Stimulated activated CD4-positive, alpha-beta T cell treated with anti-CD3 and anti-CD28 coated beads, Interleukin-1b, Interleukin-23, amount 100 ng/mL, for 24 hours (primary cell): ENCODE data around the gene RARRES1.

ENCODE experiments used
- DNase-seq, 4 experiments: peaks; one replicate each; pipeline ENCODE4 v3.0.0-alpha.2; 2020; ENCODE audit warnings: low read depth in 4 of 4, low spot score in 1 of 4

RARRES1 gene

GRCh38 chr3:158765518-158766205, 33.4 kb upstream of the RARRES1 start:
- no peak for DNase-seq

- DNase-seq = no peak
Observed at GRCh38 chr3:158763421-158763820, 31.2 kb upstream of the RARRES1 start.

DNA sequence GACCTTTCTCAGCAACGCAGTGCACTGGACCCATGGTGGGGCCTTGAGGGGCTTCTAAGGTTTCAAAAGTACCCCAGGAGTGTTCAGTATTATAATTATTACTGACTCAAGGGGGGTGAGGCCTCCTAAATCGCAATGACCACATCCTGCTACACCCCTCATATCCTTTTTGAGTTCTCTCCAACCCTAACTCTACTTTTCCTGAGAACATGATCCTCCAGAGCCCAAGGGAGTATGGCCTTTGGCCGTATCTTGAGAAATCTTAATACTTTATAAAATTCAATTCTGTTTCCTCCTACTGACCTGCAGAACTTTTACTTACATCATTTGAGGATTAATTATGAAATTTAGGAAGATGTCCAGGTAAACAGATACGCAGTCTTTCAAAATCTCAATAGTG, 30.4 kb upstream of the RARRES1 start:
- DNase-seq = no peak

GRCh38 chr3:158761350-158761749, 29.1 kb upstream of the RARRES1 start:
- DNase-seq = no peak

GRCh38 chr3:158755421-158755820, 23.2 kb upstream of the RARRES1 start:
- DNase-seq = no peak

DNA sequence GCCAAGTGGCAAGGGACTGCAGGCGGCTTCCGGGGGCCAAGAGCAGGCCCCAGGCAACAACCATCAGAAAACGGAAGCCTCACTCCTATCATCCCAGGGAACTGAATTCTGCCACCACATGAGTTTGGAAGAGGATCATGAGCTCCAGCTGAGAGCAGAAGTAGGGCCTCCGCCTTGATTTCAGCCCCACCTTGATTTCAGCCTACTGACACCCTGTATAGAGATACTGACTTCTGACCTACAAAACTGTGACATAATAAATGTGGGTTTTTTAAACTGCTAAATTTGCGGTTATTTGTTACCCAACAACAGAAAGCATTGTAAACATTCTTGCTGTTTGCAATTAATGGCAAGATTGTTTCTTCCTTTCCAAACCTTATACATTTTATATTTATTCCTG, 21.6 kb upstream of the RARRES1 start:
- DNase-seq = no peak

DNA sequence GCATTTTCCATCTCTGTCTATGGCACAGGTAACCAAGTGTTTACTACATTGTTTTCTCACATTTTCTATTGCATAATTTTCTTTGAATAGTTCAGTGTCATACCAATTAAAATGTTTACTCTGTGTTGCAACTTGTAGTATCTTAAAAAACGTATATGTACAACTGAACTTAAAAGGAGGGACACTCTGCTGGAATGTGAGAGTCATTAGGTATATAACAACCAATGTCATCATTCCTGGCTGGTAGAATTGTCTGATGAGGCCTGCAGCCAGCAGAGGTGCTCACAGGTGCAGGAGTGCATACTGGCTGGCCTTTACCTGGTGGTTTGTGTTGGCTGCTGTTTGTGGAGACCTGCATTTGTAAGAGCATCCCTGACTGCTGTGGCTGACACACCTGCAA, 19.1 kb upstream of the RARRES1 start:
- no peak for DNase-seq

DNA sequence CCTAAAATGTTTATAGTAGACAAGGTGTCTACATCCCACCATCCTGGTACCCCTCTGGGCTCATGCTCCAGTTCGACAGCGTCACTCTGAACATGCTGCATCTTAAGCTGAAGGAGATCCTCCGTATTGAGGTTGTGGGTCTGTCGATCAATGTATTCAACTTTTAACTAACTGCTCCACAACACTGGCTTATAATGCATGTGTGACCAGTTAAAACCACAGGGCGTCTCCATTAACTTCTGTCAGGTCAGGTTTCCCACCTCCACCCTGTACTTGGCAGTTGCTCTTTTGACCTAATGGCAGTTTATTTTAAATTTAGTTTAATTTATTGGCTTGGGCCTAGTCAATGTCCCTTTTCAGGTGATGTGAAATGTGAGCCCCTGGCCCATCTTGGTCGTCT, 17.8 kb upstream of the RARRES1 start:
- no peak for DNase-seq

DNA sequence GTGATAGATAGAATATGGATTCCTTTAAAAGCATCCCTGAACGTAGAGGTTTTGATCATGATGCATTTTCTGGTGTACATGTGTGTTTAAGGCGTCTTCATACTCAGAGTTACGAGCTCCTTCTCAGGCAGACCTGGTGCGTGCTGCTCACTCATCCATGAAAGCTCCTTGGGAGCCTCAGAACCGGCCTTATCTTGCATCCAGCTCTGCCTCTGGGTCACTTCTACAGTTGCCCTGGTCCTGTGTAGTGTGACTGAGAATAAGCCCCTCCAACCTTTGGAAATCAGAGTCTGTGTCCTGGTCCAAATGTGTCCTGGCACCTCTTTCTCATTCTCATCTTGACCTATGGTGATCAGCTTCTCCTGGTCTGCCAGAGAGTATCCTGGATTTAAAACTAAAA, 17.3 kb upstream of the RARRES1 start:
- DNase-seq = no peak

DNA sequence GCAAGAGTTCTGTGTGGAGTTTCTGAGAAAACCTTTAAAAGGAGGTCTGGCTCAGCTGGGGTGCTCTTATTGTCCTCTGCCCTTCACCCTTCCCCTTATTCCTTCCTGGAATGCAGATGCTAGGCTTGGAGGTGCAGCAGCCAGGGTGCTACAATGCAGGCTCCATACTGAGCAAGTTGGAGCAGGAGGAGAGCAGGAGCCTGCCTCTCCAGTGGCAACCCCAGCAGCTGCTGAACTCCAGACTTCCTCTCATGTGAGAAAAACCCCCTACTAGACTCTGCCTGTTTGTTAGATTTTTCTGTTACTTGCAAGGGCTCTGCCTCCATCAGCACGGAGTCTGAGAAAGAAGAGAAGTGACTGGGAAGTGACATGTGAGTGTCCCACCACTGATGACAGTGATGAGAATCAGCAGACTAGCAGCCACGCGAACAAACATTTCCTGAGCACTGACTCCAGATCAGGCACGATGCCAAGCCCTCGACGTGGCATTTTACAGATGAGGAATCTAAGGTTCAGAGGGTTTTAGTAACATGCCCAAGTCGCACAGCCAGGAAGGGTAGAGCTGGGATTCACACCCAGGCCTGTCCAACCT, 16.1 kb upstream of the RARRES1 start:
- DNase-seq = no peak

DNA sequence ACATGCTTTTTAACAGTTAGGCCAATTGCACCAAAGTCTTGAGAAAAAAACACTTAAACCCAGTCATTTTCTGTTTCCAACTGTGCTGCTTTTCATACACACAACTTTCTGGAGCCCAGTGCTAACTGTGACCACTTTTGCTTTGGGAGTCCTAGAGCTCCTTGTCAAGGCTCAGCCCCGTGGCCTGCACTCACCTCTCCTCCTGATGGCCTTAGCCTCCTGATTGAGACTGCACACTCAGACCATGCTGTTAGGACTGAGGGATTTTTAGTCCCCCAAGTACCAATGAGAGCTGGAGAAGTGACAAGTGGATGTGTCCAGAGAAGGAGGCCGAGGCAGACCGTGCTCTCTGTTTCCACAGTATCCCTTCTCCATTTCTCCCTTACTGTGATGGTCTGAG, 15.2 kb upstream of the RARRES1 start:
- DNase-seq = no peak

DNA sequence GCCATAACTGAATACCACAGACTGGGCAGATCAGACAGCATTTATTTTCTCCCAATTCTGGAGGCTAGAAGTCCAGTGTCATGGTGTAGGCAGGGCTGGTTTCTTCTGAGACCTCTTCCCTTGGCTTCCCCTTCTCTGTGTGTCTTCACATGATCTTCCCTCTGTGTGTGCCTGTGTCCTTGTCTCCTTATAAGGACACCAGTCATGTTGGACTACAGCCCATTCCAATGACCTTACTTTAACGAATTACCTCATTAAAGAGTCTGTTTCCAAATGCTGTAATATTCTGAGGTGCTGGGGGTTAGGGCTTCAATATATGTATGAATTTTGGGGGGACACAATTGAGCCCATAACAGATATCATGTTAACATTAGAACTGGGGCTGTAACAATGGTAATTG, 13.3 kb upstream of the RARRES1 start:
- DNase-seq = no peak

DNA sequence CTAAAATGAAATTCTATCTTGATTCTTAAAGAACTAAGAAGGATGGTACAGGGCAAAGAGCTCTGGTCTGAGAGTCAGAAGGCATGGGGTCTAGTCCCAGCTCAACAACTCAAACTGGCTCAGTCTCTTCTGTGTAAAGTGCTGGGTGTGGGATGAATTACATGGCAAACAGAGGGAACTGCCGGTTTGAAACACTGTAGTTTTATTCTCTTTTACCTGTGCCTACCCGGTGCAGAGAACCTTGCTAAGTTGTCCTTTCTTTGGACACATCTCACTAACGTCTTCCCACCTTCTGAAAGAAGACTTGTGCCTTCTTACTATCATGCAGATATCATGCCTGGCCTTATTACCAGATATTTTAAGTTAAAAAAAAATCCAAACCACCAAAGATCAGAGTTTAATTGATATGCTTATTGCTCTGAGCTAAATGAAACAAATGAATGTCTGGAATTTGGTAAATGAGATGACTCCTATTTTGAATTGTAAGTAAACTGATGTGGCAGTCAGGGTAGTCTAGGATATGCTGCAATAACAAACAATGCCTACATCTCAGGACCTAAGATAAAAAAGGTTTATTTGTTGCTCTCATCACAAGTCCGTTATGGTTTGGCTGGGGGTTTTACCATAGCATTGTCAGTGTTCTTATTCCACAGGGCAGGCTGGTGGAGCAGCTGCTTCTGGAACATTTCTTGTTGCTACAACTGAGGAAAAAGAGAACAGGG, 12.5 kb upstream of the RARRES1 start:
- no peak for DNase-seq

DNA sequence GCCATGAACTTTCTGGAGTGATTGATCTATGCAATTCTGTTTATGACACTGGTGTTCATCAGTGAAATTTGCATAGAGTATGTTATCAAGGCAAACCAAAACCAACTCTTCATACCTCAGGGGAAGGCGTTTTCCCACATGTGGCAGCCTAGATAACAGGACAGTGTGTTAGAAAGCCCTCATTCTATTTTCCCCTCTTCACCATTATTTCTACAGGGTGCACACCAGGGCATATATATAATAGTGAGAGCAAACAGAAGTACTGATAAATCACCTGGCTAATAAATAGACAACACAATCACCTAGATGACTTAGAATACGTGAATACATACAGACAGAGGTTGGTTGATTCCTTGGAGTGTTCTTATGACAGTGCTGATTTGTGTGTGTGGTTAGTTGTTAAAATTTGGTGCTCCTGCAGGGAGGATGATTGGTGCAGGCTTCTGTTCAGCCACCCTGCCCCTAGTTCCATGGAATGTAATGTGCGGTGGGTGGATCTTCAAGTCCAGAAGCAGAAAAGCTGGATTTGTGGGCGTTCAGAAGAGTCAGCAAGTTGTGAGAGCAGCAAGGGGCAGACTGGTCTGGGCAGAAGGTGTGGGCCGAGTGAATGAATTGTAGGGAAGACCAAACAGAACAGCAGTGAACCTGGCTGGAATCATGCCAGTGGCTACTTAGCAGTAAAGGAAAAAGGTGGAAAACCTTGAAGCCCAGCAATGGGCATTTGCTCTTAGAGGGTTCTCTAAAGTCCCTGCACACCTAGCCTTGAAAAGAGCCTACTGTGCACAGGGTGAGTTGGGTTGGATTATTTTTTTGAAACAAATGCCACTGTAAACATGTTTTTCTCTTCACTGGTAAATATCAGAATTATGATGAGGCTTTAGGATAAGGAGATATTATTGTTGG, 11.7 kb upstream of the RARRES1 start:
- DNase-seq = no peak

GRCh38 chr3:158742871-158743663, 10.8 kb upstream of the RARRES1 start:
- no peak for DNase-seq

DNA sequence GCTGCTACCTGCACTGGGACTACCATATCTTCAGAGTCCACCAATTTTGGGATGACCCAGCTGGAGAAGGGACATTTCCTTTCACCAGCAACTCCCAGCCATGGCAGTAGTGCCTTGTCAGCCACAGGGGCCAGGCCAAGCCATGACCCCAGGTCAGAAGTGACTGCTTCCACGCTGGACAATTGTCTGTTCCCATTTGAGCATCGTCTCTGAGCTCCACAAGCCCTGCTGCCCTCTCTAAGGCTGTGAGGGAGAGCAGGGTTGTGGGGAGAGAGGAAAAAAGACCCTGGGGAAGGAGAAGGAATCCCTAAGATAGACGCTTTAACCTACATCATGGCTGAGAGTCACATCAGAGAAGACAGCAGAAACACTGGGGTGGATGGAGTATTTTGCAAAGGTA, 7.4 kb upstream of the RARRES1 start:
- DNase-seq = no peak

DNA sequence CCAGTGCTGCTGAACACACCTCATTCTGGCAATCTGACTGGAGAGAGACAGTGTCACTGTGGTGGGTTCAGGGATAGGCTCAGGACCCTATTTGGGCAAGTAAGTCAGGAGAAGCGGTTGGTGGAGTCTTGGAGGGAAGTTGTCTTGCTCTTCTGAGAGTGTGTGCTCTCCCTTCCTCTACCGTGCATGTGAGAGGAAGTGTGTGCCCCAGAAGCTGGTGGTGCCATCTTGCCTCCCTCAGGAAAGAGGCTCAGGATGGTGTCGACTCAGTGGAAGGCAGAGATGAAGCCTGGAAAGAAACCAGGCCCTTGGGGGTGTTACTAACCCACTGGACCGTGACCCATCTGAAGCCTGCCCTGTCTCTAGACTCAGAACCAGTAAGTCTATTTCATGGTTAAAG, 6.8 kb upstream of the RARRES1 start:
- no peak for DNase-seq

DNA sequence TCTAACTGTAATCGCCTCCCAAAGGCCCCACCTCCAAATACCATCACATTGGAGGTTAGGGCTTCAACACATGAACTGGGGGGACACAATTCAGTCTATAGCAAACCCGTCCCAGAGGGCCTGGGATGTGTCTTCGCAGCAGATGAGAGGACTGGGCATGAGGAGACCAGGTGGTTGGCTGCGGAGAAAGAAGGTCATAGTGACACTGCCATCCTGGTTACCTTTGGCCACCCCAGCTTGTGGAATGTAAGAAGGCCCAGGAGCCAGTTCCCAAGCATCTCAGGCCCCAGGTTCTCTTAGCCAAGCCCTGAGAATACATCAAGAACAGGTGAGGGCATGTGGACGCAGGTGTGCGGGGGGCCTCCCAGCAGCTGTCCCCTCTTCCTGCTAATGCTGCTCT, 6.4 kb upstream of the RARRES1 start:
- DNase-seq = no peak

DNA sequence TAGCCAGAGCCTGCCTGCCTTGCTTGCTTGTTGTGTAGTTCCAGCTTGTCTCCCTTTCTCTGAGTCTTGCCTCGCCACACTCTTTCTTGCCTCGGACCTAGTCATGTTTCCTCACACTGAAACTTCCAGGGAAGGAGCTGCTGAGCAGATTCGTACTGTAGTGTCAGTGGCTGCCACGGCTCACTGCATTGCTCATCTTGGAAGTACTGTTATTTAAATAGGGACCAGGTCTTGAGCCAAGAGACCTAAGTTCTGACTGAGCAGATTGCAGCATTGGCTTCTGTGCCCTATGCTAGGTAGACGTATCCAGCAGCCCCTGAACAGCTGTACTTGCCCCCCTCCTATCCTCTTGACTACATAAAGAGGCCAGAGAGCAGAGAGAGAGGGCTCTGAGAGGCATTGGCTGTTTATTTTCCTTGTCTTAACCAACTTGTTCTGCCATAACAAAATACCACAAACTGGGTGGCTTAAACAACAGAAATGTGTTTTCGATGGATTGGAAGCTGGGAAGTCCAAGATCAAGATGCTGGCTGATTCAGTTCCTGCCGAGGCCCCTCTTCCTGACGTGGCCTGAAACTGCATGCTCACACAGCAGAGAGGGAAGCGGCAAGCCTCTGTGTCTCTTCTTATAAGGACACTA, 5.8 kb upstream of the RARRES1 start:
- no peak for DNase-seq

DNA sequence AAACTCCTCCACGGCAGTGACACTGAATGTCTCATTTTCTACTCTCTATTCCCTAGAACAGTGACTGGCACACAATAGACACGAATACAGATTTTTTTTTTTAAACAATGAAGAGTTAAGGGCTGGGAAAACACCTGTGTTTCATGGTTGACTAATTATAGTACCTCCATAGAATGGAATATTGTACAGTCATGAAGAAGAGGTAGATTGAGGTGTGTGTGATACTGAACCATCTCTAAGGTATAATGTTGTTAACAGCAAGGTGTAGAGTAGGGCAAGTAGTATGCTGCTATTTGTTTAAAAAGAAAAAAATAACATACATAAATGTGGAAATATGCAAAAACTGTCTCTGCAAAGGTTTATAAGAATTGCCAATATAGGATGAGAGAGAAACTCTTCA, 5.2 kb upstream of the RARRES1 start:
- no peak for DNase-seq
